GM12865 (cell line): ENCODE measurements around the gene SURF6.
"Not testable (repeated sequence)": the region's sequence is repeated elsewhere in the genome, so short reads cannot be mapped to it uniquely, and the experiment has no call there.

Experiments
- DNase-seq: peaks from one replicate; pipeline ENCODE4 v3.0.0; 2010; ENCODE audit warnings: low read depth
- H3K4me3 ChIP-seq: 2 replicates; pipeline ENCODE4 v1.5.1; 2011; ENCODE audit warnings: mild to moderate bottlenecking, low read depth, low read length, control low read depth
- CTCF ChIP-seq: IDR thresholded peaks from 2 replicates; pipeline ENCODE4 v1.5.1; 2011; ENCODE audit warnings: low read length, control low read depth, low read depth, inconsistent platforms; ENCODE audit not compliant: insufficient read depth; ENCODE audit errors: missing control alignments

Gene SURF6

GRCh38 chr9:133303266-133304157 lies 32.5 kb downstream of the SURF6 start:
- DNase-seq, result no peak
- H3K4me3 ChIP-seq, result no peak overlapping the region
- TF ChIP-seq CTCF, result no peak

DNA sequence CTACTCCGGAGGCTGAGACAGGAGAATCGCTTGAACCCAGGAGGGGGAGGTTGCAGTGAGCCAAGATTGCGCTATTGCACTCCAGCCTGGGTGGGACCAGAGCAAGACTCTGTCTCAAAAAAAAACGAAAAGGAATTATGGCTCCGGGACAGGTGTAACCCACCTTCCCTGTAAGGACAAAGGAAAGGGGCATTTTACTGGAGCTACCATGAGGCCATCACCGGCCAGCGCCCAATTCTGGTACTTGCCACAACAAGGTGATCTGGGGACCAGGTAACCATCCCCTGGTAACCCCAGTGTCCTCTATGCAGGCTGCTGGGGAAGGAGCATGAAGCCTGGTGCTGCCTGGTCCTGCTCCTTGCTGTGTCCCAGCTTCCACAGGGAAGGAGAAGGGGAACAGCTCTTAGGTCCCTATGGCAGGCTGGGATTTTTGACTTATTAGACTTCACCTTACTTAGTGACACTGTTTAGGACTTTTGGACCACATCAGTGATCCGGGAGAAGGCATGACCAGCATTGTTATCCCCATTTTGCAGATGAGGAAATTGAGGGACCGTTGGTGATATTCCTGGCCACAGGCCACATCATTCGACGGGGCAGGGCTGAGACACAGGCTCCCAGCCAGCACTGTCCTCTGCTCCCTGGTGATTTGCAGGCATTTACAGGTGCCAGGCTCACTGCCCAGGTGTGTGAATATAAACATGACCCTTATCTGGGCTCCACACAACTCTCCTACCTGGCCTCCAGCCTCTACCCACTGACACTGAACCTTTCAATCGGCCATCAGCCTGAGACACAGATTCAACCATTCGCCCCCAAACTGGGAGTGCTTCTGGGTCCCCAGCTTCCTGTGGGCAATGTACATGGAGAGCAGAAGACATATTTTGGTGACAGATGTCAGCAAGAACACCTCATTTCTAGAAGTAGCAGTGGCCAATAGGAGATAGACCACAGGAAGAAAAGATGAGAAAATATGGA lies 34.4 kb downstream of the SURF6 start:
- no peak overlapping the region for H3K4me3 ChIP-seq
- no peak for DNase-seq
- no peak for TF ChIP-seq CTCF

GRCh38 chr9:133299996-133300395 lies 36.0 kb downstream of the SURF6 start:
- not testable (repeated sequence) for DNase-seq, H3K4me3 ChIP-seq

GRCh38 chr9:133294257-133294656 lies 41.7 kb downstream of the SURF6 start:
- DNase-seq, result no peak
- TF ChIP-seq CTCF, result no peak

DNA sequence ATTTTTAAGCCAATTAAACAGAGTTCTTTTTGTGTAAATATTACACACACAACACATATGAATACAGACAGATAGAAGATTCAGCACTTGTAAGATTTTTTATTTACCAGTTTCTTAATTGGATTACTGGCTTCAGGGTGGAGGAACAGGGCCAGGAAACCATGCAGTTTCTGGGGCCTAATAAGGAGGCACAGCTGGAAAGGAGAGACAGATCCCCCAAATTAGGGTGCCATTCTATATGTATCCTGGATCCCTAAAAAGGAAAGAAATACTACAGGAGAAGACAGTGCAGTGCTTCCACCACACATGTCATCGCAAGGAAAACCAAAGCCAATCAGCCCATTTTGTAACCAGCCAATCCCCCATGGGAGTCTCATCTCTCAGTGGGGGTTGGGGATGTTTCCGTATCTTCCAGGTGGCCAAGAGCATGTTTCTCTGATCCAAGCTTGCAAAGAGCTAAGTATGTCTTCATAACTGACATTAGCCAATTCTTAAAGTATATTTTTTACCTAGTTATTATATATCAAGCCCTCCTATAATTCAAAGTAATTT lies 45.2 kb downstream of the SURF6 start:
- H3K4me3 ChIP-seq, result no peak overlapping the region

More at GRCh38 chr9:133294257-133294656, 41.7 kb downstream of the SURF6 start:
- no peak overlapping the region for H3K4me3 ChIP-seq

GRCh38 chr9:133286523-133286922 lies 49.5 kb downstream of the SURF6 start:
- no peak for TF ChIP-seq CTCF
- H3K4me3 ChIP-seq, result no peak overlapping the region
- DNase-seq, result no peak

More for the DNA sequence above, 45.2 kb downstream of the SURF6 start:
- TF ChIP-seq CTCF, result no peak
- DNase-seq, result no peak
